ENCODE data around the gene POP7.
"Not testable (repeated sequence)": the region's sequence is repeated elsewhere in the genome, so short reads cannot be mapped to it uniquely, and the experiment has no call there.

POP7 gene

DNA sequence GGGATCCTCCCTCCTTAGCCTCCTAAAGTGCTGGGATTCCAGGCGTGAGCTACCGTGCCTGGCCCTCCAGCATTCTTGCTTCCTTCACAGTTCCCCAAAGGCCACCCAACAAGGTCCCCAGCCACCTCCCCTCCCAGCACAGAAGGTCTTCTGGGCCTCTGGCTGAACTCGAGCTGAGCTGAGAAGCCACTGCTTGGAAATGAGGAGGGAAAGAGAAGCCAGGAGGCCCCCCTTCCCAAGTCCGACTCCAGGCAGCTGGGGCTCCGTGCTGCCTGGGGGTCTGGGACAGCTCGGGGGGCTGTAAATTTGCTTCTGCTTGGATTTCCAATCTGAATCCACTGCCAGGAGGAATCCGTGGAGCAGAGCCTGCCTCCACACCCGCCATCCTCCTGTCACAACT lies 8.8 kb downstream of the POP7 start:
- H3K79me2 ChIP-seq (ENCODE audit: insufficient read depth, low read length) = no peaks in the 10 kb centered on the region
- no peak overlapping the region for H3K4me3 ChIP-seq (ENCODE audit: insufficient read depth, low read length, poor library complexity, severe bottlenecking)
- 0 out of 2 replicates have a peak, but pooled peaks cover 3% of the 10 kb centered on the region for H3F3A ChIP-seq (ENCODE audit: insufficient read depth)
- H3K9ac ChIP-seq (ENCODE audit: low read length) = no peak overlapping the region
- no peak for TF ChIP-seq EZH2phosphoT487 (conservative IDR thresholded peaks at IDR 0.05; ENCODE audit: low read length)
- TF ChIP-seq, protein P1, sequence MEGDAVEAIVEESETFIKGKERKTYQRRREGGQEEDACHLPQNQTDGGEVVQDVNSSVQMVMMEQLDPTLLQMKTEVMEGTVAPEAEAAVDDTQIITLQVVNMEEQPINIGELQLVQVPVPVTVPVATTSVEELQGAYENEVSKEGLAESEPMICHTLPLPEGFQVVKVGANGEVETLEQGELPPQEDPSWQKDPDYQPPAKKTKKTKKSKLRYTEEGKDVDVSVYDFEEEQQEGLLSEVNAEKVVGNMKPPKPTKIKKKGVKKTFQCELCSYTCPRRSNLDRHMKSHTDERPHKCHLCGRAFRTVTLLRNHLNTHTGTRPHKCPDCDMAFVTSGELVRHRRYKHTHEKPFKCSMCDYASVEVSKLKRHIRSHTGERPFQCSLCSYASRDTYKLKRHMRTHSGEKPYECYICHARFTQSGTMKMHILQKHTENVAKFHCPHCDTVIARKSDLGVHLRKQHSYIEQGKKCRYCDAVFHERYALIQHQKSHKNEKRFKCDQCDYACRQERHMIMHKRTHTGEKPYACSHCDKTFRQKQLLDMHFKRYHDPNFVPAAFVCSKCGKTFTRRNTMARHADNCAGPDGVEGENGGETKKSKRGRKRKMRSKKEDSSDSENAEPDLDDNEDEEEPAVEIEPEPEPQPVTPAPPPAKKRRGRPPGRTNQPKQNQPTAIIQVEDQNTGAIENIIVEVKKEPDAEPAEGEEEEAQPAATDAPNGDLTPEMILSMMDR (IDR thresholded peaks at IDR 0.05; ENCODE audit: insufficient read depth, low read length, poor library complexity, severe bottlenecking) = no peak
- no peaks in the 10 kb centered on the region for H3K27me3 ChIP-seq (ENCODE audit: low read length)
- H3K27ac ChIP-seq (ENCODE audit: low read depth, low read length) = no peak overlapping the region
- no peaks in the 10 kb centered on the region for H3K9me2 ChIP-seq (replicated peaks; ENCODE audit: insufficient read depth, low read length)
- H3K9me3 ChIP-seq (ENCODE audit: insufficient read depth, low read length) = no peaks in the 10 kb centered on the region
- H3K36me3 ChIP-seq (ENCODE audit: low read length) = no peaks in the 10 kb centered on the region
- H2AFZ ChIP-seq (ENCODE audit: low read depth, low read length, severe bottlenecking) = no peak overlapping the region
- no peaks in the 10 kb centered on the region for H4K20me1 ChIP-seq (ENCODE audit: low read depth, low read length)
- H3K4me2 ChIP-seq (ENCODE audit: low read depth, low read length, poor library complexity, severe bottlenecking) = no peak overlapping the region

DNA sequence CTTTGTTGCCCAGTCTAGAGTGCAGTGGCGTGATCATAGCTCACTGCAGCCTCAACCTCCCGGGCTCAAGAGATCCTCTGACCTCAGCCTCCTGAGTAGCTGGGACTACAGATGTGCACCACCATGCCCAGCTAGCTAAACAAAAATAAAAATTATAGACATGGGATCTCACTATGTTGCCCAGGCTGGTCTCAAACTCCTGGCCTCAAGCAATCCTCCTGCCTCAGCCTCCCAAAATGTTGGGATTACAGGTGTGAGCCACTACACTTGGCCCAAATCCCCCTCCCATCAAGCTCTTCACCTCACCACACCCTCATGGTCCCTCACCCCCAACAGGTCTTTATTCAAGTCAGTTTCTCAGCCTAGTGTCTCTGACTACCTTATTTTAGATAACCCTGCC lies 11.2 kb downstream of the POP7 start:
- not testable (repeated sequence) for H3K4me3 ChIP-seq (ENCODE audit: insufficient read depth, low read length, poor library complexity, severe bottlenecking); H3F3A ChIP-seq (ENCODE audit: insufficient read depth); H3K4me2 ChIP-seq (ENCODE audit: low read depth, low read length, poor library complexity, severe bottlenecking); H4K20me1 ChIP-seq (ENCODE audit: low read depth, low read length); H3K9me3 ChIP-seq (ENCODE audit: insufficient read depth, low read length); H3K79me2 ChIP-seq (ENCODE audit: insufficient read depth, low read length); H3K9me2 ChIP-seq (replicated peaks; ENCODE audit: insufficient read depth, low read length); H3K27ac ChIP-seq (ENCODE audit: low read depth, low read length); H2AFZ ChIP-seq (ENCODE audit: low read depth, low read length, severe bottlenecking); H3K9ac ChIP-seq (ENCODE audit: low read length); H3K36me3 ChIP-seq (ENCODE audit: low read length); H3K27me3 ChIP-seq (ENCODE audit: low read length)

DNA sequence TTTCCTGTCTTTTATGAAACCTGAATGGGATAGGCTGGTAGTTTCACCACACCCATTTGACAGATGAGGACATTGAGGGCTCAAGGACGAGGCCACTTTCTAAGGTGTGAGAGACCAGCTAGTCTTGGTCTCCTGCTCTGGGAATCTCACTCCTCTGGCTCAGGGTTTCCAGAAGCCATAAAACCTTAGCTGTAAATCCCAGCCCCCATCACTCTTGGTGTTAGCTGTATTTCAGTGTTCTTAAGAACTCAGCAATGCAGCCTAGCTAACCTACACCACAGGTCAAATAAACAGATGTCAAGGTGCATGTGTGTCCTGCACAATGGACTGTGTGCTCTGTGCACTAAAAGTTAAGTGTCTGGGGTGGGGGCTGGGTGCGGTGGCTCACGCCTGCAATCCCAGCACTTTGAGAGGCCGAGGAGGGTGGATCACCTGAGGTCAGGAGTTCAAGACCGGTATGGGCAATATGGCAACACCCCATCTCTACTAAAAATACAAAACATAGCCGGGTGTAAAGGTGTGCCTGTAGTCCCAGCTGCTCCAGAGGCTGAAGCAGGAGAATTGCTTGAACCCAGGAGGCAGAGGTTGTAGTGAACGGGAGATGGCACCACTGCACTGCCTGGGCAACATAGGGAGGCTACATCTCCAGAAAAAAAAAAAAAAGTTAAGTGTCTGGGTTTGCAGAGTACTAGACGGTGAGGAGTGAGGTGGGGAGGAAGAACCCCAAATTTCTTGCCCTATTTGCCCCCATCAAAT lies 13.8 kb downstream of the POP7 start:
- H3K4me3 ChIP-seq (ENCODE audit: insufficient read depth, low read length, poor library complexity, severe bottlenecking) = no peak overlapping the region

DNA sequence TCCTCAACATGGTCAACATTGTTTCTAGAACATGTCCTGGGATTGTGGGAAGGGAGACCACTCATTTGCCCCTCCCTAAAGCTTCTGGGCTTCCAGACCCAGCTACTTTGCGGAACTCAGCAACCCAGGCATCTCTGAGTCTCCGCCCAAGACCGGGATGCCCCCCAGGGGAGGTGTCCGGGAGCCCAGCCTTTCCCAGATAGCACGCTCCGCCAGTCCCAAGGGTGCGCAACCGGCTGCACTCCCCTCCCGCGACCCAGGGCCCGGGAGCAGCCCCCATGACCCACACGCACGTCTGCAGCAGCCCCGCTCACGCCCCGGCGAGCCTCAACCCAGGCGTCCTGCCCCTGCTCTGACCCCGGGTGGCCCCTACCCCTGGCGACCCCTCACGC lies 14.4 kb downstream of the POP7 start, which contains the start of gene EPO:
EPO (plus strand) TSS at position 190 of the 392 bp plus-strand sequence. CDS start 513 bp downstream, outside the sequence.
- H3K4me2 ChIP-seq (ENCODE audit: low read depth, low read length, poor library complexity, severe bottlenecking) = no peak within 1 kb of the TSS
- no peak for TF ChIP-seq EZH2phosphoT487 (conservative IDR thresholded peaks at IDR 0.05; ENCODE audit: low read length)
- TF ChIP-seq, protein P1 (IDR thresholded peaks at IDR 0.05; ENCODE audit: insufficient read depth, low read length, poor library complexity, severe bottlenecking) = no peak

More for the DNA sequence above, 13.8 kb downstream of the POP7 start:
- H3K9ac ChIP-seq (ENCODE audit: low read length) = no peak overlapping the region
- TF ChIP-seq EZH2phosphoT487 (conservative IDR thresholded peaks at IDR 0.05; ENCODE audit: low read length) = no peak
- TF ChIP-seq, protein P1 (IDR thresholded peaks at IDR 0.05; ENCODE audit: insufficient read depth, low read length, poor library complexity, severe bottlenecking) = no peak
- no peaks in the 10 kb centered on the region for H3K27me3 ChIP-seq (ENCODE audit: low read length)
- H3F3A ChIP-seq (ENCODE audit: insufficient read depth) = no peaks in the 10 kb centered on the region
- no peaks in the 10 kb centered on the region for H3K79me2 ChIP-seq (ENCODE audit: insufficient read depth, low read length)
- no peak overlapping the region for H3K27ac ChIP-seq (ENCODE audit: low read depth, low read length)
- H3K9me2 ChIP-seq (replicated peaks; ENCODE audit: insufficient read depth, low read length) = no peaks in the 10 kb centered on the region
- H3K4me2 ChIP-seq (ENCODE audit: low read depth, low read length, poor library complexity, severe bottlenecking) = no peak overlapping the region
- H3K9me3 ChIP-seq (ENCODE audit: insufficient read depth, low read length) = no peaks in the 10 kb centered on the region
- no peaks in the 10 kb centered on the region for H3K36me3 ChIP-seq (ENCODE audit: low read length)
- H4K20me1 ChIP-seq (ENCODE audit: low read depth, low read length) = no peaks in the 10 kb centered on the region
- H2AFZ ChIP-seq (ENCODE audit: low read depth, low read length, severe bottlenecking) = no peak overlapping the region

More for the DNA sequence above, 14.4 kb downstream of the POP7 start, which contains the start of gene EPO:
- Histone ChIP-seq H2AFZ (ENCODE audit: low read depth, low read length, severe bottlenecking) (no peak within 1 kb of the TSS), H3K9me3 (ENCODE audit: insufficient read depth, low read length) (no peaks in the 10 kb centered on the region), H4K20me1 (ENCODE audit: low read depth, low read length) (no peaks in the 10 kb centered on the region), H3F3A (ENCODE audit: insufficient read depth) (no peaks in the 10 kb centered on the region), H3K36me3 (ENCODE audit: low read length) (no peaks in the 10 kb centered on the region), H3K27ac (ENCODE audit: low read depth, low read length) (no peak within 1 kb of the TSS), H3K9me2 (replicated peaks; ENCODE audit: insufficient read depth, low read length) (no peaks in the 10 kb centered on the region), H3K79me2 (ENCODE audit: insufficient read depth, low read length) (no peaks in the 10 kb centered on the region), H3K9ac (ENCODE audit: low read length) (no peak within 1 kb of the TSS), H3K27me3 (ENCODE audit: low read length) (no peaks in the 10 kb centered on the region), H3K4me3 (ENCODE audit: insufficient read depth, low read length, poor library complexity, severe bottlenecking) (no peak within 1 kb of the TSS)
